ENCODE measurements around the gene FXYD1.

Gene FXYD1

GRCh38 chr19:35162471-35163326 is 24.1 kb downstream of the FXYD1 start:
- no peak for DNase-seq (ENCODE audit: low read depth)

- no peak for DNase-seq (ENCODE audit: low read depth)
Observed at GRCh38 chr19:35164418-35164817, 25.8 kb downstream of the FXYD1 start.

- no peak for DNase-seq (ENCODE audit: low read depth)
Observed at GRCh38 chr19:35165200-35166058, 26.8 kb downstream of the FXYD1 start.

GRCh38 chr19:35166100-35167063 is 27.8 kb downstream of the FXYD1 start:
- DNase-seq (ENCODE audit: low read depth), result no peak

GRCh38 chr19:35167251-35168119 is 28.9 kb downstream of the FXYD1 start:
- DNase-seq (ENCODE audit: low read depth), result no peak

GRCh38 chr19:35168196-35168595 is 29.6 kb downstream of the FXYD1 start:
- no peak for DNase-seq (ENCODE audit: low read depth)

GRCh38 chr19:35169221-35169995 is 30.8 kb downstream of the FXYD1 start:
- DNase-seq (ENCODE audit: low read depth), result no peak

GRCh38 chr19:35170359-35171061 is 31.9 kb downstream of the FXYD1 start:
- no peak for DNase-seq (ENCODE audit: low read depth)

GRCh38 chr19:35171730-35172129 is 33.1 kb downstream of the FXYD1 start:
- no peak for DNase-seq (ENCODE audit: low read depth)

- DNase-seq (ENCODE audit: low read depth), result no peak
Observed at GRCh38 chr19:35174226-35174625, 35.6 kb downstream of the FXYD1 start.

- DNase-seq (ENCODE audit: low read depth), result no peak
Observed at GRCh38 chr19:35176181-35176570, 37.6 kb downstream of the FXYD1 start.

GRCh38 chr19:35177377-35178274 is 39.0 kb downstream of the FXYD1 start:
- no peak for DNase-seq (ENCODE audit: low read depth)

GRCh38 chr19:35178701-35179100 is 40.1 kb downstream of the FXYD1 start:
- no peak for DNase-seq (ENCODE audit: low read depth)

GRCh38 chr19:35179830-35180229 is 41.2 kb downstream of the FXYD1 start:
- no peak for DNase-seq (ENCODE audit: low read depth)

- DNase-seq (ENCODE audit: low read depth), result no peak
Observed at GRCh38 chr19:35181387-35181786, 42.8 kb downstream of the FXYD1 start.

GRCh38 chr19:35184267-35184666 is 45.6 kb downstream of the FXYD1 start:
- no peak for DNase-seq (ENCODE audit: low read depth)

GRCh38 chr19:35184884-35185283 is 46.3 kb downstream of the FXYD1 start:
- DNase-seq (ENCODE audit: low read depth), result no peak

Measured in HS-27A (cell line).